ENCODE results near the gene CDKN2C.
"Not testable (repeated sequence)": the region's sequence is repeated elsewhere in the genome, so short reads cannot be mapped to it uniquely, and the experiment has no call there.

CDKN2C gene

GRCh38 chr1:50979937-50980336 lies 9.9 kb downstream of the CDKN2C start:
- no peak for DNase-seq (ENCODE audit: low read depth)

- DNase-seq (ENCODE audit: low read depth), result no peak
Observed at GRCh38 chr1:50980505-50980904, 10.5 kb downstream of the CDKN2C start.

- no peak for DNase-seq (ENCODE audit: low read depth)
Observed at GRCh38 chr1:50981741-50982140, 11.7 kb downstream of the CDKN2C start.

- no peak for DNase-seq (ENCODE audit: low read depth)
Observed at GRCh38 chr1:50982611-50983010, 12.6 kb downstream of the CDKN2C start.

- no peak for DNase-seq (ENCODE audit: low read depth)
Observed at GRCh38 chr1:50983219-50983802, 13.3 kb downstream of the CDKN2C start.

- DNase-seq (ENCODE audit: low read depth), result no peak
Observed at GRCh38 chr1:50985094-50985493, 15.0 kb downstream of the CDKN2C start.

GRCh38 chr1:50986653-50987052 lies 16.6 kb downstream of the CDKN2C start:
- DNase-seq (ENCODE audit: low read depth), result no peak

GRCh38 chr1:50989694-50990093 lies 19.6 kb downstream of the CDKN2C start:
- DNase-seq (ENCODE audit: low read depth), result no peak

- no peak for DNase-seq (ENCODE audit: low read depth)
Observed at GRCh38 chr1:50992532-50993318, 22.7 kb downstream of the CDKN2C start.

- DNase-seq (ENCODE audit: low read depth), result no peak
Observed at GRCh38 chr1:50993645-50994044, 23.6 kb downstream of the CDKN2C start.

GRCh38 chr1:50994997-50995396 lies 25.0 kb downstream of the CDKN2C start:
- DNase-seq (ENCODE audit: low read depth), result no peak

GRCh38 chr1:50995651-50996050 lies 25.6 kb downstream of the CDKN2C start:
- DNase-seq (ENCODE audit: low read depth), result no peak

GRCh38 chr1:50996083-50996482 lies 26.0 kb downstream of the CDKN2C start:
- no peak for DNase-seq (ENCODE audit: low read depth)

GRCh38 chr1:50999375-50999774 lies 29.3 kb downstream of the CDKN2C start:
- DNase-seq (ENCODE audit: low read depth), result not testable (repeated sequence)

GRCh38 chr1:51000160-51000559 lies 30.1 kb downstream of the CDKN2C start:
- no peak for DNase-seq (ENCODE audit: low read depth)

GRCh38 chr1:51000651-51001050 lies 30.6 kb downstream of the CDKN2C start:
- DNase-seq (ENCODE audit: low read depth), result no peak

- no peak for DNase-seq (ENCODE audit: low read depth)
Observed at GRCh38 chr1:51002516-51002915, 32.5 kb downstream of the CDKN2C start.

GRCh38 chr1:51005549-51005948 lies 35.5 kb downstream of the CDKN2C start:
- DNase-seq (ENCODE audit: low read depth), result not testable (repeated sequence)

- no peak for DNase-seq (ENCODE audit: low read depth)
Observed at GRCh38 chr1:51009381-51009780, 39.3 kb downstream of the CDKN2C start.

GRCh38 chr1:51014878-51015277 lies 44.8 kb downstream of the CDKN2C start:
- no peak for DNase-seq (ENCODE audit: low read depth)

GRCh38 chr1:51019811-51020210 lies 49.8 kb downstream of the CDKN2C start:
- no peak for DNase-seq (ENCODE audit: low read depth)
